ENCODE results near the gene NAT8L.
"Not testable (repeated sequence)": the region's sequence is repeated elsewhere in the genome, so short reads cannot be mapped to it uniquely, and the experiment has no call there.

The NAT8L gene

GRCh38 chr4:2059046-2059725 lies at the start of gene NAT8L:
Gene NAT8L, plus strand, starts transcription at chr4:2059327. Its CDS starts 185 bp downstream, at chr4:2059512.
- peak; percentile 78 for DNase-seq

- DNase-seq = peak; percentile 77
These were observed 49.4 kb upstream of the NAT8L start for GRCh38 chr4:2009651-2010233.

- DNase-seq = no peak
These were observed 47.5 kb upstream of the NAT8L start for GRCh38 chr4:2011583-2011982.

DNA sequence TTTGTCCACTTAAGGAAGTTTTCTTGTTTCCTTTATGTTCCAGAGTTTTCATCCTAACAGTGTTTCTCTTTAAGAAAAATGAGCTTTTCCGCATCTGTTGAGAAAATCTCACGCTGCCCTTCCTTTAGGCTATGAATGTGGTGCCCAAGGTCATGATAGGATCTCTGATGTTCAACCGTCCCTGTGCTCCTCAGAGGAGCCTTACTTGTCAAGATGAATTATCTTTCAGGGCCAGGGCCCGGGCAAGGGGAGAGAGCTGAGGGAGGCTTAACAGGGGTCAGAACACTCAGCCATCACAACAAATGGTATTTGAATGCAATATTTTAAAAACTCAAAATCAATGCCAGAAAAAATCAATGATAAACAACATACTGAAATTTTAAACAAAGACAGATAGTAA lies 44.1 kb upstream of the NAT8L start:
- no peak for DNase-seq

GRCh38 chr4:2021358-2022018 lies 37.6 kb upstream of the NAT8L start:
- not testable (repeated sequence) for DNase-seq

GRCh38 chr4:2024683-2025082 lies 34.4 kb upstream of the NAT8L start:
- no peak for DNase-seq

- DNase-seq = no peak
These were observed 33.3 kb upstream of the NAT8L start for GRCh38 chr4:2025817-2026216.

DNA sequence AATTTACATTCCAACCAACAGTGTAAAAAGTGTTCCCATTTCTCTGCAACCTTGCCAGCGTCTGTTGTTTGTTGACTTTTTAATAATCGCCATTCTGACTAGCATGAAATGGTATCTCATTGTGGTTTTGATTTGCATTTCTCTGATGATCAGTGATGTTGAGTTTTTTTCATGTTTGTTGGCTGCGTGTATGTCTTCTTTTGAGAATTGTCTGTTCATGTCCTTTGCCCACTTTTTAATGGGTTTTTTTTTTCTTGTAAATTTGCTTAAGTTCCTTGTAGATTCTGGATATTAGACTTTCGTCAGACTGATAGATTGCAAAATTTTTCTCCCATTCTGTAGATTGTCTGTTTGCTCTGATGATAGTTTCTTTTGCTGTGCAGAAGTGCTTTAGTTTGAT lies 32.0 kb upstream of the NAT8L start:
- DNase-seq = not testable (repeated sequence)

DNA sequence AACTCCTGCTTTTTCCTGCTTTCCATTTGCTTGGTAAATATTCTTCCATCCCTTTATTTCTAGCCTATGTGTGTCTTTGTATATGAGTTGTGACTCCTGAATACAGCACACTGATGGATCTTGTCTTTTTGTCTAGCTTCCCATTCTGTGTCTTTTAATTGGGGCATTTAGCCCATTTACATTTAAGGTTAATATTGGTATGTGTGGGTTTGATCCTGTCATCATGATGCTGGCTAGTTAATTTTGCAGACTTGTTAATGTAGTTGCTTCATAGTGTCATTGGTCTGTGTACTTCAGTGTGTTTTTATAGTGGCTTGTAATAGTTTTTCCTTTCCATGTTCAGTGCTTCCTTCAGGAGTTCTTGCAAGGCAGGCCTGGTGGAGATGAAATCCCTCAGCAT lies 28.0 kb upstream of the NAT8L start:
- DNase-seq = not testable (repeated sequence)

GRCh38 chr4:2036327-2036726 lies 22.8 kb upstream of the NAT8L start:
- DNase-seq = no peak

GRCh38 chr4:2036866-2037265 lies 22.3 kb upstream of the NAT8L start:
- no peak for DNase-seq

- no peak for DNase-seq
These were observed 18.5 kb upstream of the NAT8L start for GRCh38 chr4:2040391-2041238.

DNA sequence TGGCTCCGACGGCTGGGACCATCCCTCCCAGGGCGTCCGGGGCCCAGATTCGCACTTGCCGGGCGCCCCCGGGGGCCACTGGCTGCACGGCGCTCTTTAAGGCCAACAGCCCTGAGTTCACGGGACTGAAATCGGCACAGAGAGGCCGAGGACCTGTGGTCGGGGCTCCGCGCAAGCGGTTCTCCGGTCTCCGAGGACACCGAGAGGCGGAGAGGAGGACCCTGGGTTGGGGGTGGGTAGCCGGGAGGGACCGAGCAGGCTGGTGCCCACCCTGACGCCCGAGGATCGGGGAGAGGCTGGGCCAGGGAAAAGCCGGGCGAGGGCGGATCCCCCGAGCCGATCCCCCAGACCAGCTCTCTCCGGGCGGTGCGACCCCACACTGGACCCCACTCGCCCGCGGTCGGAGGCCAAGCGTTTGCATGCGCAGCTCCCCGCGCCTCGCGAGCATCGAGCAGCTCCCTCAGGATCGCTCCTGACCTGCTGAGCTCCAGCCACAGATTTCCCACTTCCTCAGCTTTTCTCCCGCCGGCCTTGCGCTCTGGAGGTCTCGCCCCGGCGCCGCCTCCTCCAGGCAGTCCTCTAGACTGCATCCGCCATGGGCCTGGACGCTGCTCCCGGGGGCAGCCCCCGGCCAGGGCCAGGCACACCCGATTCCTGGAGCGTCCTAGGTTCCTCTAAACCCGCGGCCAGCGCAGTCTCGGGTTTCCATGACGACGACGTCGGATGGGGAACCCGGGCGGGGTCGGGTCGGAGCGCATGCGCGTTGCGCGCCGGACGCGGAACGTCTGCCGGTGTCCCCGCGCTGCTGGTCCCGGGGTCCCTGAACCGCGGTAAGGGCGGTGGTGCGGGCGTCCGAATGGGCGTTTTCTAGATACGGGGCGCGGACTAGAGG lies 17.6 kb upstream of the NAT8L start:
- peak; percentile 89 for DNase-seq

DNA sequence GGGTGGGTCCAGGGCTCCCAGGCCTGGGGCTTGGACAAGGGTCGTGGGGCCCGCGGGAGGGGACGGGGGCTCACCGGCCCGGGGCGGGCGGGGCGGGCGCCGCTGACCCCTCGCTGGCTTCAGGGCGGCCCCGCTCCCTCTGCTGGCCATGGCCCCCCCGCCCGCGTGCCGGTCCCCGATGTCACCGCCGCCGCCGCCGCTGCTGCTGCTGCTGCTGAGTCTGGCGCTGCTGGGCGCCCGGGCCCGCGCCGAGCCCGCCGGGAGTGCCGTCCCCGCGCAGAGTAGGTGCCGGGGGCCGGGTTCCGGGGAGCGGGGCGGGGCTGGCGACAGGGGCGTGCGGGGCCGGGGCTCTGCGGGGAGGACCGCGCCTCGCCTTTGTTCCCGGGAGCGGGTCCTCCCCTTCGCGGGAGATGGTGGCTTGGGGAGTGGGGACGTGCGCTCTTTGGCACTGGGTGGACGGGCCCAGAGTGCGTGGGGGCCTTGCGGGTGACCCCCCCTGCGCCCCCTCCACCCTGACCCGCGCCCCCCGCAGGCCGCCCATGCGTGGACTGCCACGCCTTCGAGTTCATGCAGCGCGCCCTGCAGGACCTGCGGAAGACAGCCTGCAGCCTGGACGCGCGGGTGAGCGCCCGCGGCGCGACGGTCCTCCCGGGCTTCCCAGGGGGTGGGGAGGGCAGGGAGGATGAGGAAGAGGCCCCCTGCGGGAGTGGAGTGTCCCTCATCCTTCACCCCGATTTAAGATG lies 16.8 kb upstream of the NAT8L start:
- DNase-seq = peak; percentile 30

- no peak for DNase-seq
These were observed 16.2 kb upstream of the NAT8L start for GRCh38 chr4:2042947-2043395.

DNA sequence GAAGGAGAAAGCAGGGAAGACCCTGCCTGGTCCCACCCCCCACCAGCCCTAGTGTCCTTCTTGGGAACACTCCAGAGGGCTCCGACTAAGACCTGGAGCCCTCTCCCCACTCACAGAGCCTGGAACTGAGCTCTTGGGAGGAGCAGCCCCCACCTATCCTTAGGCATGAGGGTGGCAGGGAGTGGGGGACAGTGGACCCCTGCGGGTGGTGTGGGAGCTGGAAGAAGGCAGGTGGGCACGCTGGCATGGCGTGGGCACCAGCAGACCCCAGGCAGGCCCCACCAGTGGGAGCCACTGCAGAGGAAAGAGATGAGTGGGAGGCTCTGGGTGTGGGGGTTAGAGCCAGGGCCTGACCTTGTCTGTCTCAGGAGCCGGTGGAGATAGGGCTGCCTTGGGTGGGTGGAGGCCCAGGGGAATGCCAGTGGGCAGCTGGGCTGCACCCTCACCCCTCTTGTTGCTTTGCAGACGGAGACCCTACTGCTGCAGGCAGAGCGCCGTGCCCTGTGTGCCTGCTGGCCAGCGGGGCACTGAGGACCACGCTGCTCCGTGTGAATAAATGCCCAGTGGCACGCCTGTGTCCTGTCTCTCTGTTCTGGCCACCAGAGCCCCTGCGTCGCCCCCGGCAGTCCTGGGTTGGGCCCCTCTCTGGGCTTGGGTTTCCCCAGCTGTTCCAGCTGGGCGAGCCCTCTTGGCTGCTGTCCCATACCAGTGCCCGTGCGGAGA lies 15.6 kb upstream of the NAT8L start:
- DNase-seq = no peak

DNA sequence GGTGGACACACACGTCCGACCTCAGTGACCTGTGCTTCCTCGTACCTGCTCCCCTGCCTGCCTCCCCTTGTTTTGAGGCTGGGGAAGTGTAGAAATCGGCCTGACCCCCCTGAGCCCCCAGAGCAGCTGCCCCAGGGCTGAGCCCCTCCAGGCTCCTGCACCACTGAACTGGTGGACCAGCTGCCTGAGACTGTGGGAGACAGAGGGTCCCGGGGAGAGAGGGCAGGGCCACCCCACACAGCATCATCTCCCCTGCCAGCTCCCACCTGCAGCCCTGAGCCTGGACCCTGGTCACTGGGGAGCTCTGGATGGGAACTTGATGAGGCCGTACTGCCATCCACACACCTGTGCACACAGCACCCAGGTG lies 15.0 kb upstream of the NAT8L start:
- no peak for DNase-seq

DNA sequence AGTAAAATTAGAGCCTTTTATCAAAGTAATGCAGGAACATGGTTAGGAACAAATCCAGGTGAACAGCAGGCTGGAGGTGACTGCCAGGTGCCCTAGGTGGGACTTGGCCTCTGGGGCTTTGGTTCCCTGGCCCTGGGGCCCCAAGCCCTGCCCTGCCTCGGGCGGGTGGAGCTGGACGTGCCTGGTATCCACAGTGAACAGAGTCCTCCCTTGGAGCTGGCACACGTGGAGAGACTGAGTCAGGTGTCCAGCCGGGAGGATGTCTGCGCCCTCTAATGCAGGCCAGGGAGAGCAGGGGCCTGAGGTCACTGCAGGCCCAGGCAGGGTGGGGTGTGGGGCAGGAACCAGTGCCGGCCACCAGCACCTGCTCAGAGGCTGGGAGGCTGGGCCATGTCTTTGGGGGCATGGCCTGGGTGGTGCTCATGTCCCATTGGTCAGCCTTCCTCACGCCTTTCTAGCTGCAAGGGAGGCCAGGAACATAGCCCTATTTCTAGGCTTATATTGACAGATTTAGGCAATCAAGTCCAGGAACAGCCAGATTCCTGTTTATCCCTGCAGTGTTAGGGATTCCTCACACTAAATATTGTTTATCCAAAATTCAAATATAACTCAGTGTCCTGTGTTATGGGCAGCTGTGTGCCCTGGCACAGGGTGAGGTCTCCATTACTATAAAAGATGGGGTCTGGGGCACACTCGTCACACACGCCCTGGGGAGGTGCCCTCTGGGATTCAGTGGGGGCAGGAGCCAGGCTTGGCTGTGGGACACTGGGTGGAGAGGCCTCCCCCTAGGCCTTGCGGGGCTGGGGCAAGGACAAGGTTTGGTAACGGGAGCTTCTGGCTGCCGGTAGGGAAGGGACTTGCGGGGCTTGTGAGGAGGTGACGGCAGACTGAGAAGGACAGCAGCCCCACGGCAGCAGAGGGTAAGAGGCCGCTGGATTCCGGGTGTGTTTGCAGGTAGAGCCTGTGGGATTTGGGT lies 14.3 kb upstream of the NAT8L start:
- no peak for DNase-seq

- DNase-seq = no peak
These were observed 13.6 kb upstream of the NAT8L start for GRCh38 chr4:2045518-2045951.

Data from NCI-H146 (cell line).